Caco-2 (cell line): ENCODE results near the gene FOXP4. TPM values are rescaled to one million over a fixed set of nuclear protein-coding genes. Genes with fewer than 3 reads are reported as not detected.

Source experiments
- BruUV-seq: library from RNA; stranded (reverse); fragments of 400-500 nt; replicated peaks from 2 replicates; lab custom pipeline; 2021; lab: Mats Ljungman, UMichigan
- CTCF ChIA-PET: fragments of 300-600 bp; sonication (Branson Sonifier 250); formaldehyde crosslinking; loops from one replicate; lab custom pipeline; 2022; ENCODE audit warnings: antibody characterized with exemption; lab: Charles Lee
- POLR2A ChIA-PET: fragments of 300-600 bp; sonication (Branson Sonifier 250); formaldehyde crosslinking; loops from one replicate; lab custom pipeline; 2022; ENCODE audit warnings: antibody characterized with exemption; lab: Charles Lee
- DNase-seq, 2 experiments: peaks; one replicate each; pipeline versions ENCODE4 v3.0.0 to v3.0.0-alpha.2; 2020 to 2022
- H3K27me3 ChIP-seq: replicated peaks from 2 replicates; pipeline ENCODE4 v1.6.0; 2011; ENCODE audit warnings: low read length; ENCODE audit not compliant: control insufficient read depth, insufficient read depth
- H3K36me3 ChIP-seq: 2 replicates; pipeline ENCODE4 v1.5.1; 2011; ENCODE audit warnings: low read length; ENCODE audit not compliant: control insufficient read depth, insufficient read depth
- H3K4me1 ChIP-seq: fragments of 250-450 bp; sonication (Bioruptor Pico); 2 replicates; pipeline ENCODE4 v1.5.1; 2020; ENCODE audit warnings: mild to moderate bottlenecking
- H3K4me3 ChIP-seq: 2 replicates; pipeline ENCODE4 v1.5.1; 2011; ENCODE audit warnings: low read depth, mild to moderate bottlenecking, control low read depth, low read length
- H3K9me3 ChIP-seq: fragments of 250-450 bp; sonication (Bioruptor Pico); 2 replicates; pipeline ENCODE4 v1.5.1; 2020; ENCODE audit warnings: mild to moderate bottlenecking, moderate library complexity
- H3K27ac Mint-ChIP-seq: one replicate; pipeline ENCODE4 v1.8.0; 2022; ENCODE audit warnings: mixed read lengths; ENCODE audit not compliant: unreplicated experiment
- H3K27me3 Mint-ChIP-seq: one replicate; pipeline ENCODE4 v1.8.0; 2022; ENCODE audit warnings: mixed read lengths; ENCODE audit not compliant: insufficient read depth, unreplicated experiment
- H3K36me3 Mint-ChIP-seq: one replicate; pipeline ENCODE4 v1.8.0; 2022; ENCODE audit warnings: mild to moderate bottlenecking, mixed read lengths; ENCODE audit not compliant: insufficient read depth, unreplicated experiment
- H3K4me1 Mint-ChIP-seq: one replicate; pipeline ENCODE4 v1.8.0; 2022; ENCODE audit warnings: low read depth, mixed read lengths; ENCODE audit not compliant: unreplicated experiment
- H3K4me3 Mint-ChIP-seq: one replicate; pipeline ENCODE4 v1.8.0; 2022; ENCODE audit warnings: mild to moderate bottlenecking, moderate library complexity, mixed read lengths; ENCODE audit not compliant: unreplicated experiment
- H3K9me3 Mint-ChIP-seq: one replicate; pipeline ENCODE4 v1.8.0; 2022; ENCODE audit warnings: mixed read lengths; ENCODE audit not compliant: unreplicated experiment
- intact Hi-C: fragments of 100-400 bp; cut with micrococcal nuclease; formaldehyde crosslinking; loops from one replicate; pipeline ENCODE4 v1.10.0; 2022; ENCODE audit not compliant: unreplicated experiment
- total RNA-seq: library from RNA; stranded (reverse); gene quantifications from 2 replicates; pipeline ENCODE4 v1.2.3, GENCODE V29; 2022
- TF ChIP-seq, protein P1 (sequence below), 2 experiments: fragments of 200-600 bp in 1 of 2; IDR thresholded peaks; 1 replicate in 1 of 2; 2 replicates in 1 of 2; pipeline versions ENCODE4 v1.5.1 to v1.8.0; 2011 to 2022; ENCODE audit warnings: antibody characterized with exemption in 1 of 2, control low read depth in 1 of 2, inconsistent platforms in 1 of 2, low read depth in 1 of 2, low read length in 1 of 2, mild to moderate bottlenecking in 1 of 2, moderate library complexity in 1 of 2; ENCODE audit not compliant: insufficient read depth in 1 of 2, severe bottlenecking in 1 of 2, unreplicated experiment in 1 of 2

FOXP4 gene
- total RNA-seq, 1 experiment from 2014 or later: 117 TPM

DNA sequence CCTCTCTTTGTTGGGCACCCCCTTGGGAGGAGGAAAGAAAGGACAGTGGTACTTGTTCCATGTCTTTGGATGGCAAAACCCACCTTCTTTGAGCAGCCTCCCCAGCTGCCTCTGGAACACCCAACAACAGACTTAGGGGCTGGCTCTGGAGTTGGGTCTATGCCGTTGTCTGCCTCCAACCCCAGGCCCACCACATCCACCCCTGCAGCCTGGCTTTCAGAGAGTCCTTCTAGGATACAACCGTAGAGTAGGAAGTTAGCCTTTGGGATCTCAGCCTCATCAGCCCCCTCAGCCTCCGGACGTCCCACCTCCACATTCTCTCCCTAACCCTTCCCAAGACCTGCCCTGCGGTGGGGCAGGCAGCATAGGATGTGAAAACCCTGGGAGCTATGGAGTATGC is 36.4 kb downstream of the FOXP4 start:
- no TSS peak for BruUV-seq
- ChIA-PET POLR2A (no interaction called here), CTCF (no interaction called here)
- no peaks in the 10 kb centered on the region for H3K27me3 ChIP-seq
- intact Hi-C loops: no loop called here
- TF ChIP-seq, protein P1, sequence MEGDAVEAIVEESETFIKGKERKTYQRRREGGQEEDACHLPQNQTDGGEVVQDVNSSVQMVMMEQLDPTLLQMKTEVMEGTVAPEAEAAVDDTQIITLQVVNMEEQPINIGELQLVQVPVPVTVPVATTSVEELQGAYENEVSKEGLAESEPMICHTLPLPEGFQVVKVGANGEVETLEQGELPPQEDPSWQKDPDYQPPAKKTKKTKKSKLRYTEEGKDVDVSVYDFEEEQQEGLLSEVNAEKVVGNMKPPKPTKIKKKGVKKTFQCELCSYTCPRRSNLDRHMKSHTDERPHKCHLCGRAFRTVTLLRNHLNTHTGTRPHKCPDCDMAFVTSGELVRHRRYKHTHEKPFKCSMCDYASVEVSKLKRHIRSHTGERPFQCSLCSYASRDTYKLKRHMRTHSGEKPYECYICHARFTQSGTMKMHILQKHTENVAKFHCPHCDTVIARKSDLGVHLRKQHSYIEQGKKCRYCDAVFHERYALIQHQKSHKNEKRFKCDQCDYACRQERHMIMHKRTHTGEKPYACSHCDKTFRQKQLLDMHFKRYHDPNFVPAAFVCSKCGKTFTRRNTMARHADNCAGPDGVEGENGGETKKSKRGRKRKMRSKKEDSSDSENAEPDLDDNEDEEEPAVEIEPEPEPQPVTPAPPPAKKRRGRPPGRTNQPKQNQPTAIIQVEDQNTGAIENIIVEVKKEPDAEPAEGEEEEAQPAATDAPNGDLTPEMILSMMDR (IDR thresholded peaks at IDR 0.05; ENCODE audit: insufficient read depth in 1 of 2, low read depth in 1 of 2, low read length in 1 of 2, severe bottlenecking in 1 of 2, unreplicated experiment in 1 of 2): no peak
- no peaks in the 10 kb centered on the region for H3K9me3 ChIP-seq
- no peak overlapping the region for H3K4me3 ChIP-seq
- H3K4me1 ChIP-seq: peaks cover 74% of the 10 kb centered on the region
- Mint-ChIP-seq H3K27me3 (no peaks in the 10 kb centered on the region), H3K27ac (no peak overlapping the region), H3K4me3 (no peak overlapping the region), H3K4me1 (peaks cover 49% of the 10 kb centered on the region), H3K9me3 (no peaks in the 10 kb centered on the region), H3K36me3 (peaks cover 89% of the 10 kb centered on the region)
- peaks cover 14% of the 10 kb centered on the region; the same call in 1 of the 2 replicates for H3K36me3 ChIP-seq
- no peak for DNase-seq

DNA sequence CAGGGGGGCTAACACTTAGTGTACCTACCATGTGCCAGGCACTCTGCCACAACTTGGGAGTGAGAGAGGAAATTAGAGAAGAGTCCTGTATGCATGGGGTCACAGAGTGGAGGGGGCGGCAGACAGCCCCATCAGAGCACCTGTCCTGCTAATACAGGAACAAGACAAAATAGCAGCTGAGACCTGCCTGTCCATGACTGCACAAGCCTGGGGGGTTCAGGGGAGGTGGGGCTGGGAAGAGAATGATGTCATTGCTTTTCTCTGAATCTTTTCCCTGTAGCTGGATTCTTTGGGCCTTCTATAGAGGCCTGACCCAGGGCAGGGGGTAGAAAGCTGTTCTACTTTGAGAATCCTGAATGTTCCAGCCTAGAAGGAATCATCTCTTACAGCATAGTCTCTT is 37.4 kb downstream of the FOXP4 start:
- Mint-ChIP-seq H3K36me3 (peaks cover 92% of the 10 kb centered on the region), H3K27ac (peak overlapping the region; percentile 29), H3K9me3 (no peaks in the 10 kb centered on the region), H3K27me3 (no peaks in the 10 kb centered on the region), H3K4me3 (no peak overlapping the region), H3K4me1 (peaks cover 39% of the 10 kb centered on the region)
- peaks cover 64% of the 10 kb centered on the region for H3K4me1 ChIP-seq
- POLR2A ChIA-PET: no interaction called here
- H3K27me3 ChIP-seq: no peaks in the 10 kb centered on the region
- intact Hi-C loops: no loop called here
- TF ChIP-seq, protein P1 (IDR thresholded peaks at IDR 0.05; ENCODE audit: insufficient read depth in 1 of 2, low read depth in 1 of 2, low read length in 1 of 2, severe bottlenecking in 1 of 2, unreplicated experiment in 1 of 2): no peak
- no TSS peak for BruUV-seq
- H3K4me3 ChIP-seq: no peak overlapping the region
- peaks cover 14% of the 10 kb centered on the region; the same call in 1 of the 2 replicates for H3K36me3 ChIP-seq
- no peak for DNase-seq
- H3K9me3 ChIP-seq: no peaks in the 10 kb centered on the region
- CTCF ChIA-PET: interaction anchor here (0.6 kb wide), 1 partner anchor 11 kb away, joined by 3 read pairs; no protein-coding TSS in a partner anchor

DNA sequence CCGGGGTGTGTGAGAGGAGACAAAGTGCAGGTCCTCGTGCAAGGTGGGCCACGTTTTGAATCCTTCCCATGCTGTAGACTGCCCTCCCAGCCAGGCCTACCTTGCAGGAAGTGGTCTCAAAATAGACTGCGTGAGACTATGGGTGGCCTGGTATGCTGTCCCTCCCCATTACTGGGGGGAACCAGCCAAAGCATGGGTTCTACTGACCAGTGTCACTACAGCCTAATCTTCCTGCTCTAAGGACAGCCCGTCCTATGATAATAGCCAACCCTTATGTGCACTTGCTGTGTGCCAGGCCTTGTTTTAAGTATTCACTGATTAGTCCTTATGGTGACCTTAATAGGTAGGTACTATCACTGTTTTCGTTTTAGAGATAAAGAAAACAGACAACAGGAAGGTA is 38.0 kb downstream of the FOXP4 start:
- H3K27me3 Mint-ChIP-seq: no peaks in the 10 kb centered on the region
- no peaks in the 10 kb centered on the region for H3K27me3 ChIP-seq
- no peak for DNase-seq
- ChIA-PET CTCF (interaction anchor here (0.6 to 1.7 kb wide), 4 partner anchors 11 to 216 kb away, joined by 3 to 8 read pairs (median 4); no protein-coding TSS in a partner anchor), POLR2A (no interaction called here)
- no peak overlapping the region for H3K4me3 ChIP-seq
- BruUV-seq: no TSS peak
- H3K9me3 Mint-ChIP-seq: no peaks in the 10 kb centered on the region
- intact Hi-C loops: loop anchor here (2.0 kb wide), 1 partner anchor 37 kb away; the partner anchor contains the start of gene FOXP4
- TF ChIP-seq, protein P1 (IDR thresholded peaks at IDR 0.05; ENCODE audit: insufficient read depth in 1 of 2, low read depth in 1 of 2, low read length in 1 of 2, severe bottlenecking in 1 of 2, unreplicated experiment in 1 of 2): no peak
- no peaks in the 10 kb centered on the region for H3K9me3 ChIP-seq
- H3K36me3 ChIP-seq: peaks cover 16% of the 10 kb centered on the region
- peak overlapping the region; percentile 11 for H3K27ac Mint-ChIP-seq
- peaks cover 91% of the 10 kb centered on the region for H3K36me3 Mint-ChIP-seq
- peaks cover 59% of the 10 kb centered on the region for H3K4me1 ChIP-seq
- H3K4me1 Mint-ChIP-seq: peaks cover 32% of the 10 kb centered on the region
- H3K4me3 Mint-ChIP-seq: no peak overlapping the region
